Inferior parietal cortex (tissue), 1 donor: ENCODE data around the gene FCHSD2.
"Not testable (repeated sequence)": the region's sequence is repeated elsewhere in the genome, so short reads cannot be mapped to it uniquely, and the experiment has no call there.

Experiments used
- DNase-seq: peaks from one replicate; pipeline ENCODE4 v3.0.0-alpha.2; 2016; ENCODE audit errors: extremely low spot score

The FCHSD2 gene

GRCh38 chr11:72798361-72798760 lies 343.8 kb downstream of the FCHSD2 start:
- DNase-seq, result no peak

- peak; percentile 98 for DNase-seq
Measured at GRCh38 chr11:72793425-72794367, 348.4 kb downstream of the FCHSD2 start, which contains the start of gene STARD10. Gene STARD10, minus strand, starts transcription at chr11:72794047. Its CDS starts 12,866 bp downstream, at chr11:72781181.

GRCh38 chr11:72793076-72793424 lies 349.1 kb downstream of the FCHSD2 start:
- DNase-seq, result no peak

- no peak for DNase-seq
Measured at GRCh38 chr11:72792437-72793021, 349.6 kb downstream of the FCHSD2 start.

GRCh38 chr11:72791228-72791627 lies 350.9 kb downstream of the FCHSD2 start:
- not testable (repeated sequence) for DNase-seq

- peak; percentile 44 for DNase-seq
Measured at GRCh38 chr11:72789493-72790131, 352.5 kb downstream of the FCHSD2 start.

- DNase-seq, result no peak
Measured at GRCh38 chr11:72788241-72788640, 353.9 kb downstream of the FCHSD2 start.

- DNase-seq, result no peak
Measured at GRCh38 chr11:72787216-72788104, 354.7 kb downstream of the FCHSD2 start.
